Mucosa of descending colon (tissue), 3 donors: Measurements from ENCODE around the gene TTBK1. TPM values are rescaled to one million over a fixed set of nuclear protein-coding genes. Genes with fewer than 3 reads are reported as not detected.

Experiments used
- ATAC-seq: fragments of 200-7000 bp; cut with Tn5 transposase; one replicate; pipeline ENCODE4 v1.9.1; 2020; ENCODE audit warnings: mild to moderate bottlenecking, moderate library complexity
- DNase-seq, 3 donors: peaks; one replicate each; pipeline ENCODE4 v3.0.0-alpha.2; 2020
- H3K36me3 ChIP-seq: fragments of 200-600 bp; one replicate; pipeline ENCODE4 v1.8.0; 2021; ENCODE audit warnings: low read depth, mild to moderate bottlenecking
- H3K4me1 ChIP-seq: fragments of 200-600 bp; one replicate; pipeline ENCODE4 v1.8.0; 2021; ENCODE audit warnings: low read depth, mild to moderate bottlenecking
- H3K4me3 ChIP-seq: fragments of 200-600 bp; one replicate; pipeline ENCODE4 v1.8.0; 2021; ENCODE audit warnings: mild to moderate bottlenecking
- H3K9me3 ChIP-seq: fragments of 200-600 bp; one replicate; pipeline ENCODE4 v1.8.0; 2021; ENCODE audit warnings: mild to moderate bottlenecking
- intact Hi-C, 2 donors: fragments of 100-400 bp; cut with DNase I in 1 of 2; cut with micrococcal nuclease in 1 of 2; formaldehyde crosslinking; loops; one replicate each; pipeline versions ENCODE4 v1.11.0 to v1.11.1; 2022; cut with DNase I, micrococcal nuclease
- total RNA-seq, 3 donors: library from RNA; stranded (reverse); fragmentation: NEBNext Ultra II Directional in 2 of 3; extraction: Animal tissue kit (Norgen Biotek cat#: 25700) in 2 of 3; gene quantifications; one replicate each; pipeline versions ENCODE4 v1.2.1 to v1.2.4, GENCODE V29; 2021 to 2023
- TF ChIP-seq, protein P1 (sequence below): fragments of 200-600 bp; IDR thresholded peaks from one replicate; pipeline ENCODE4 v1.8.0; 2022; ENCODE audit warnings: antibody characterized with exemption, mild to moderate bottlenecking
- donor health status: DM: no; HTN: no; CAD: no; lungs with moderate emphysema.
- donor health status: DM: no; HTN: no; CAD: no.
- donor health status: DM: no; HTN: yes; CAD: no.

The TTBK1 gene
- total RNA-seq, 3 donors from 2014 or later = 0.24 to 0.95 (median 0.93) TPM

DNA sequence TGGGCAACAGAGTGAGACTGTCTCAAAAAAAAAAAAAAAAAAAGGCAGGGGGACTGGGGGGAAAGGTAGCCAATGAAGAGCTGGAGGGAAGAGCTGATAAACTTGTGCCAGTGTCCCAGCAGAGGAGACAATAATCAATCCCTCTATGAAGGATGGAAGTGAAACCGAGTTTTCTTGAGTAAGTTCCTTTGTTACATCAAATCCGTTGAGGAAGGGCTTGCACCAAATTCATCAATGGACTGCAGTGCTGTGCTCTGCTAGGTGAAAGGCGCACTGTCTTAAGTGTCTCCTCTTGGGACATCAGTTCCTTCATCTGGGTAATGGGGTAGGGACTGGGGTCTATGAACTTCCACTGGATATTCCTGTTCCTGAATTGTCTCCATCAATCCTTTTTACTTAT is 68.4 kb downstream of the TTBK1 start:
- H3K4me3 ChIP-seq = no peak overlapping the region
- intact Hi-C loops = no loop called here
- ATAC-seq = no peak
- H3K36me3 ChIP-seq = no peaks in the 10 kb centered on the region
- no peak for DNase-seq
- no peaks in the 10 kb centered on the region for H3K4me1 ChIP-seq
- TF ChIP-seq, protein P1, sequence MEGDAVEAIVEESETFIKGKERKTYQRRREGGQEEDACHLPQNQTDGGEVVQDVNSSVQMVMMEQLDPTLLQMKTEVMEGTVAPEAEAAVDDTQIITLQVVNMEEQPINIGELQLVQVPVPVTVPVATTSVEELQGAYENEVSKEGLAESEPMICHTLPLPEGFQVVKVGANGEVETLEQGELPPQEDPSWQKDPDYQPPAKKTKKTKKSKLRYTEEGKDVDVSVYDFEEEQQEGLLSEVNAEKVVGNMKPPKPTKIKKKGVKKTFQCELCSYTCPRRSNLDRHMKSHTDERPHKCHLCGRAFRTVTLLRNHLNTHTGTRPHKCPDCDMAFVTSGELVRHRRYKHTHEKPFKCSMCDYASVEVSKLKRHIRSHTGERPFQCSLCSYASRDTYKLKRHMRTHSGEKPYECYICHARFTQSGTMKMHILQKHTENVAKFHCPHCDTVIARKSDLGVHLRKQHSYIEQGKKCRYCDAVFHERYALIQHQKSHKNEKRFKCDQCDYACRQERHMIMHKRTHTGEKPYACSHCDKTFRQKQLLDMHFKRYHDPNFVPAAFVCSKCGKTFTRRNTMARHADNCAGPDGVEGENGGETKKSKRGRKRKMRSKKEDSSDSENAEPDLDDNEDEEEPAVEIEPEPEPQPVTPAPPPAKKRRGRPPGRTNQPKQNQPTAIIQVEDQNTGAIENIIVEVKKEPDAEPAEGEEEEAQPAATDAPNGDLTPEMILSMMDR = no peak
- H3K9me3 ChIP-seq = no peaks in the 10 kb centered on the region

DNA sequence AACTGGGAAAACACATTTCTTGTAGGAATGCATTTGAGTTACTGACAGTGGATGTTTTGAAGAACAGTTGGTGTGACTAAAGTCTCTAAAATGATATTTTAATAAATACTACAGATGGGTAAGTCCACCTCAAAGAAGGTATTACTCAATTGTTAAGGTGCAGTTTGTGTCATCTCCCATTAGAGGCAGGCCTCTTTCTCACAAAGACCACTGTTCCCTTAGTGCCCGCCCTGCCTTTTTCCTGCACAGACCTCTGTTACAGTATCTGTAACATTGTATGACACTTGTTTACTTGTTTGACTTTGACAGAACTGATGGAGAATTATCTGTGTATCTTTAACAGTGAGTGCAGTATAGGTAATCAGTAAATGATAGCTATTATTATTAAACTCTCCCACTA is 70.5 kb downstream of the TTBK1 start:
- intact Hi-C loops = no loop called here
- no peaks in the 10 kb centered on the region for H3K9me3 ChIP-seq
- DNase-seq (no peak), ATAC-seq (no peak)
- TF ChIP-seq, protein P1 = no peak
- H3K4me1 ChIP-seq = no peaks in the 10 kb centered on the region
- H3K36me3 ChIP-seq = no peaks in the 10 kb centered on the region
- no peak overlapping the region for H3K4me3 ChIP-seq

DNA sequence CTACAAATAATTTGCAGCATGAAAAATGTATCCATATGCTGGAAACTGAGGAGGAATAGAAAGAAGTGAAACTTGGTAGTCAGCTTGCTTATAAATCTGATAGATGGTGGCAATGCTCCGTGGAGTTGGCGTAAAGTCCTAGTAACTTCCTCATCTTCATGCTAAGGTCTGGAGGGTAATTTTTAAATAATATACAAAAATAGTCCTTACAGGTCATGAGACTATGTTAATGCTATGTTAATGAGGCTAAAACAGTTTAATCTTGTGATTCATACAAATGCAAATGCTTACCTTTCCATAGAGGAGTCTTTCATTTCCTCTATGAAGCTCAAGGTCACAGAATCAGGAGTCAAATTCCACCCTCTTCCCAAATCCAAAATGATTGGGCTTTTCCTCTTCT is 74.7 kb downstream of the TTBK1 start:
- intact Hi-C loops = no loop called here
- Histone ChIP-seq H3K9me3 (no peaks in the 10 kb centered on the region), H3K4me3 (no peak overlapping the region), H3K4me1 (peaks cover 5% of the 10 kb centered on the region), H3K36me3 (no peaks in the 10 kb centered on the region)
- ATAC-seq = no peak
- TF ChIP-seq, protein P1 = no peak
- no peak for DNase-seq

DNA sequence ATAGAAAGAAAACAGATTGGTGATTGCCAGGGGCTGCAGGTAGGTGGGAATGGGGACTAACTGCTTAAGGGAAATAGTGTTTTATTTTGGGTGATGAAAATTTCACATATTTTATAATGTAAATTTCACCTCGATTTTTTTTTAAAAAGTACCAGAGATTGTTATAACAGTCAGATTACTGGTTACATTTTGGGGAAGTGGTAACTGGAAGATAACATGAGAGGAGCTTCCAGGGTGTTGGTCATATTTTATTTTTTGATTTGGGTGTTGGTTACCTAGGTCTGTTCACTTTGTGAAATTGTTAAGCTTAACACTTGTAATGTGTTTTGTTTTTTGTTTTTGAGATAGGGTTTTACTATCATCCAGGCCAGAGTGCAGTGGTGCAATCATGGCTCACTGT is 82.6 kb downstream of the TTBK1 start:
- no peak for ATAC-seq
- DNase-seq = no peak
- Histone ChIP-seq H3K9me3 (no peaks in the 10 kb centered on the region), H3K36me3 (no peaks in the 10 kb centered on the region), H3K4me1 (peaks cover 5% of the 10 kb centered on the region), H3K4me3 (no peak overlapping the region)
- intact Hi-C loops = no loop called here
- TF ChIP-seq, protein P1 = no peak

DNA sequence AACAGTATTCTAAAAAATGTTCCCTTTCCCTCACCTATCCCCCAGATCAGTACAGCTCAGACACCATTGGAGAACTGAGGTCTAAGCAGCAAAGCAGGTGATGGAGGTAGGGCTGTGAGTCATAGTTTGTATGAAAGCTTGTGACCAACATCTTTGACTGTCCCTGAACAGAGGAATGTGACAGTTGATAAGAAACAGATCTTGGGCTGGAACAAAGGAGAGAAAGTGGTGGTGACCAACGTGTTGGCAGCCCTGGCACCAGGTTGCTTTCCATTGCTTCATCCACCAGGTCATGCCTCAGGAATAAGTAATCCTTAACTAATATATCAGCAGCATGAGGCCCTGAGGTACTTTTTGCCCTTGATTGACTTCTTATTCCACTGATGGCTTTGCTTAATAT is 85.2 kb downstream of the TTBK1 start:
- DNase-seq = no peak
- H3K9me3 ChIP-seq = no peaks in the 10 kb centered on the region
- H3K36me3 ChIP-seq = no peaks in the 10 kb centered on the region
- TF ChIP-seq, protein P1 = no peak
- no peaks in the 10 kb centered on the region for H3K4me1 ChIP-seq
- H3K4me3 ChIP-seq = no peak overlapping the region
- intact Hi-C loops = no loop called here
- ATAC-seq = peak; percentile 46

DNA sequence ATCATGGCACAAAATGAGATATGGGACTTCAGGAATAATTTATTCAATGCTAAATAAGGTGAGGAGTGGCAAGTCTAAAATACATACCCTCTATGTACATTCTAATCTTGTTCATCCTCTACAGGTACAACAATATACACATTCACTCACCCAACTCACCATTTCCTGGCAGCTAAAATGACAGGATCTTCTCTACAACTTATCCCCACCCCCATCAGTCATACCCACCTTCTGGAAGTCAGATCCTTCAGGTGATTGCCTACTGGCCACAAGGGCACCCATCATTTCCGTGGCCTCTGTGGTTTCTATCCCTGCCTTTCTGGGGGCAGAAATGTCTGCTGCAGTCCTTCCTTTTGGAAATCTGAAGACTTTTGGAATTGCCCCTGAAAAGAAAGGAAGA is 88.2 kb downstream of the TTBK1 start:
- TF ChIP-seq, protein P1 = no peak
- ATAC-seq = no peak
- Histone ChIP-seq H3K4me1 (peaks cover 7% of the 10 kb centered on the region), H3K9me3 (no peaks in the 10 kb centered on the region), H3K36me3 (no peaks in the 10 kb centered on the region), H3K4me3 (no peak overlapping the region)
- DNase-seq = no peak
- intact Hi-C loops = loop anchor here in 1 of 2 donors (10.0 kb wide), 1 partner anchor 67 kb away; no protein-coding TSS in a partner anchor
